Right renal cortex interstitium (tissue), 3 donors: ENCODE measurements around the gene TNFSF18. TPM values are rescaled to one million over a fixed set of nuclear protein-coding genes. Genes with fewer than 3 reads are reported as not detected.
A peak's percentile ranks its signal among the peaks of the same experiment; 100 is the strongest.
"Not testable (repeated sequence)": the region's sequence is repeated elsewhere in the genome, so short reads cannot be mapped to it uniquely, and the experiment has no call there.

ENCODE experiments used
- DNase-seq, 3 donors: peaks; one replicate each; pipeline ENCODE4 v3.0.0-alpha.2; 2013; ENCODE audit warnings: low read depth in 3 of 3, low spot score in 2 of 3
- polyA plus RNA-seq, 3 donors: library from polyadenylated mRNA; unstranded; fragments of 120-200 nt; gene quantifications; one replicate each; pipeline ENCODE4 v1.2.1, GENCODE V29; 2013; ENCODE audit not compliant: insufficient read length in 3 of 3

The TNFSF18 gene
- under 1 TPM; 0.08 to 0.23 (median 0.10) TPM for polyA plus RNA-seq

- DNase-seq = peak; percentile 25 to 47 (median 27)
Measured at GRCh38 chr1:173050865-173051264, at the start of gene TNFSF18. TNFSF18 (minus strand) TSS chr1:173050941; CDS start chr1:173050896, 45 bp downstream.

- no peak for DNase-seq
Measured at GRCh38 chr1:173099166-173099565, 48.4 kb upstream of the TNFSF18 start.

DNA sequence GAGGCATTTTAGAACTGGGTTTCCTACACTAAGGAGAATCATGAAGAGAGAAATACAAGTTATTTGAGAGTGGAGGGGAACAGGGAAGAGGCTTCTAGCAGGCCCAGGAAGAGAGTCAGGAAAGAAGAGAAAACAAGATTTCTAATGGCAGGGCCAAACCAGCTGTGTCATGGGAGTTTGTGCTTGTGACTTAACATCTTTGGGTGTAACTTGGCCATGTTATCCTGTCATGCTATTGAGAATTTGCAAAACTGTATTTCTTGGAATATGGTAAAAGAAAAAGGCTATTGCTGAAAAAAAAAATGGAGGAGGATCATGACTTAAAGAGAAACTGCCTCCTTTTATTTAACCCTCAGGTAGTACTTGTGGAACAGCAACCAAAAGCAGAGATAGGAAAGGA lies 47.4 kb upstream of the TNFSF18 start:
- DNase-seq = no peak

DNA sequence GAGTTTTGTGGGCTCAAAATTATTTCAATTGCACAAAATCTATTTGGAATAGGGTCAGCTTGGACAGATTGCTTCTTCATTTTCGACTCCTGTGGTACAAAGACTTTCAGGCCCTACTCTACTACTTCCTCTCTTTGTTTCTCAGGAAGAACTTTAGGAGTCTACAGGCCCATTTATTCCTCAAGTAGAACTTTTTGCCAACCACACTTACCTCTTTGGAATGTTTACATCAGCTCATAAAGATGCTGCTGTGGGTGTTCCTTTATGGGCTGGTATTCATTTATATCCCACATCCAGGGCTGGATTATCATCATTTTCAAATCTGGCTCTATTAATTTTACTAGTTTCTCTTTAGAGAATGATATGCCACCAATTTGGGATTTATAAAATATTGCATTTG lies 46.3 kb upstream of the TNFSF18 start:
- no peak for DNase-seq

GRCh38 chr1:173095632-173096031 lies 44.9 kb upstream of the TNFSF18 start:
- no peak for DNase-seq

GRCh38 chr1:173094541-173094940 lies 43.8 kb upstream of the TNFSF18 start:
- DNase-seq = no peak

- no peak for DNase-seq
Measured at GRCh38 chr1:173093691-173094445, 43.1 kb upstream of the TNFSF18 start.

DNA sequence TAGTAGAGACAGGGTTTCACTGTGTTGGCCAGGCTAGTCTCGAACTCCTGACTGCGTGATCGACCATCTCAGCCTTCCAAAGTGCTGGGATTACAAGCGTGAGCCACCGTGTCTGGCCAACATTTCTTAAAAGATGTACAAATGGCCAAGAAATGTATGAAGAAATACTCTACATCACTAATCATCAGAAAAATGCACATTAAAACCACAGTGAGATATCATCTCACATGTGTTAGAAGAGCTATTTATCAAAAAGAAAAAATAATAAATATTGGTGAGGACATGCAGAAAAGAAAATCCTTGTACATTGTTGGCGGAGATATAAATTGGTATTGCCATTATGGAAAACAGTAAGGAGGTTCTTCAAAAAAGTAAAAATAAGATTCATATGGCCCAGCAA lies 33.6 kb upstream of the TNFSF18 start:
- no peak for DNase-seq

DNA sequence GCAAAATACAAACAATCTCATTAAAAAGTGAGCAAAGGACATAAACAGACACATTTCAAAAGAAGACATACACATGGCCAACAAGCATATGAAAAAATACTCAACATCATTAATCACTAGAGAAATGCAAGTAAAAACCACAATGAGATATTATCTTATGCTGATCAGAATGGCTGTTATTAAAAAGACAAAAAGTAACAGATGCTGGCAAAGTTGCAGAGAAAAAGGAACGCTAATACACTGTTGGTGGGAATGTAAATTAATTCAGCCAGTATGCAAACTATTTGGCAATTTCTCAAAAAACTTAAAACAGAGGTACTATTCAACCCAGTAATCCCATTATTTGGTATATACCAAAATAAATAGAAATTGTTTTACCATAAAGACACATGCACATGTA lies 32.2 kb upstream of the TNFSF18 start:
- no peak for DNase-seq

DNA sequence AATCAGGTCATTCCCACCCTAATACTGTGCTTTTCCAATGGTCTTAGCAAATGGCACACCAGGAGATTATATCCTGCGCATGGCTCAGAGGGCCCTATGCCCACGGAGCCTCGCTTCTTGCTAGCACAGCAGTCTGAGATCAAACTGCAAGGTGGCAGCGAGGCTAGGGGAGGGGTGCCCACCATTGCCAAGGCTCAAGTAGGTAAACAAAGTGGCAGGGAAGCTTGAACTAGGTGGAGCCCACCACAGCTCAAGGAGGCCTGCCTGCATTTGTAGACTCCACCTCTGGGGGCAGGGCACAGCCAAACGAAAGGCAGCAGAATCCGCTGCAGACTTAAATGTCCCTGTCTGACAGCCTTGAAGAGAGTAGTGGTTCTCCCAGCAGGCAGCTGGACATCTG lies 23.5 kb upstream of the TNFSF18 start:
- DNase-seq = not testable (repeated sequence)

DNA sequence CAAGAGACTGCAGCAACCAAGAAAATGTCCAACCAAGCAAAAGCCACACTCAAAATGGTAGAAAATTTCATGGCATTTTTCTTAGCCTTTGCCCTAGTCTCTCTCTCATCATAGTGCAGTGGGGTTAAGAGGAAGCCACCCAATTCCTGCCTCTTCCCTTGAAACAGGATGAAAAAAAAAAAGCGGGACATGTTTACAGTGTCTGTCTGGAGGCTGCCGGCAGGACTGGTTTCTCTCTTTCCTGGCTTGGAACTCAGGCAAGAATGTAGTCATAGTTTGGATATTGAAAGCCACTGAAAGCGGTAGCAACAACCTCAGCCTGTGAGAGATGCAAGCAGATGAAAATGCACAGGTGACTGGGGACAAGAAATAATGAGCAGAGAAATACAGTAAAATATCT lies 13.3 kb upstream of the TNFSF18 start:
- DNase-seq = no peak

DNA sequence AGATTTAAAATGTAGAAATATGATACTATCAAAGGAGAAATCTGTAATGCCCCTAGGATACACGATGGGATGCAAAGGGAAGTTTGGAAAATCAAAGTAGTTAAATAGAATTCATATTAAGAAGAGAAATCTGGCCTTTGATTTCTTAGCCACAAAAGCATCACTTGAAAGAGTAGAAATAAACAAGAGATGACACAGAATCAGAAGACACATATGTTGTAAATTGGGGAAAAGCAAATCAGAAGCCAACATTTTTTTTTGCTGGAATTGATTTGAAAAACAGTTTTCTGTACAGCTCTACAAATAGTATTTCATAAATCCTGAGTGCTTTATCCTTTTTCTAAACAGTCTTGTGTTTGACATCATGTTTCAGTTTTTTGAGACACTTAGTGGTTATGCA lies 12.4 kb upstream of the TNFSF18 start:
- no peak for DNase-seq

DNA sequence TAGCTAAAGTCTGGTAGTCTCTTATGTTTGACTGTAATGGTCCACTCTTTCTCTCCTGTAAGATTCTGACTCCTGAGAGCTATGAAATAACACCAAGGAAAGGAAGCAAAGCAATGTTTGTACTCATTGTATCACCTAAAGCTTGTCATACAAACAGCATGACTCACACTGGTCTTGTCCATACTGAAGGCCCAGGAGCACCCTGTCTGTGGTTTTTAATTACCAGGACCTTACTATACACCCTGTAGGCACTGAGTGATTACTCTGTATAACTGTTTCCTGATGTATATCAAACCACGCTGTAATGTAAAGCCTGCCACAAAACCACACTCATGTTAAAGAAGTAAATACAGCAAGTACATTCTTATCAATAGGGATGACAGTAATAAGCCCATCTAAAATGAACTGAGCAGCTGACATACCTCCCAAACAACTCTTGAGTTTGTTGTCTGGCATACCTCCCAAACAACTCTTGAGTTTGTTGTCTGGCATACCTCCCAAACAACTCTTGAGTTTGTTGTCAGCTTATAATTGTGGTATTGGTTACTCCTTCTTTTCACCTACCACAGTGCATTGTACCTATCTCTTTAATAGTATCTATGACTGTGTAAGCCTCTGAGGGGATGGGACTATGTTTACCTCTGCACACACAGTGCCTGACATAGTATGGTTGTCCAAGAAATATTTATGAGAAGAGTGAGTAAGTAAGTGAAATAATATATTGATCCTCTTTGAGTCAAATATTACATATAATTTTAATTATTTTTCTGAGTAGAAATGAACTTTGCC lies 11.6 kb upstream of the TNFSF18 start:
- DNase-seq = no peak

DNA sequence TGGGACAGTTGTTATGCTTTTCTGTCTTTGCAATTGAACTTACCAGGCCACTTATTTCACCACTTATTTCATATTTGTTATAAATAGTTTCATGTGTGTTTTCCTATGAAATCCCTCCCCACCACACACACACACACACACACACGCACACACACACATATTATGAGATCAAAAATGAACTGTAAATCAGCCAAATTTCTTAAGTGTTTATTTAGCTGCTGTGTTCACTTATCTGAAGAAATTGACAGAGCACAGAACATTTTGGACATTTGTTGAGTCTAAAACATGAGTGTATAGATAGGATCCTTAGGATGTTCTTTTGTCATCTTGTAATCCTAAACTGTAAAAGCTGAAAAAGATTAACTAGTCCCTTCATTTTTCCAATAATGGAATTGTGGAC lies 7.8 kb upstream of the TNFSF18 start:
- no peak for DNase-seq

DNA sequence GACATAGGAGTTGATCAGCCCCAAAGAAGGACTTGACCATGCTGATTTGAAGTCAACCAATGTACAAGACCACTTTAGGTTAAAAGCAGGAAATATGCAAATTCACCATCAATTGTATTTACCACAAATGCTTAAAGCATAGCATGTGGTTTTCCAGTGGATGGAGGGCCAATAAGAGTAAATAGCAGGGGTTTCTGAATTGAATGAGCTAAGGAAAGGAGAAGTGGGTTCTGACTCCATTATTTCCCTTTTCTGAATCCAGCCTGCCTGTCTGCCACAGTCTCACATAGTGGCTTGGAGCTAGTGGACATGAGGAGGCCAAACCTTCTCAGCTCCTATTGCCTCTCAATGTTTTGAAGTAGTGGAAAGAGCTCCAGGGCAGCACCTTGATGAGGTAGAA lies 7.2 kb upstream of the TNFSF18 start:
- DNase-seq = no peak

DNA sequence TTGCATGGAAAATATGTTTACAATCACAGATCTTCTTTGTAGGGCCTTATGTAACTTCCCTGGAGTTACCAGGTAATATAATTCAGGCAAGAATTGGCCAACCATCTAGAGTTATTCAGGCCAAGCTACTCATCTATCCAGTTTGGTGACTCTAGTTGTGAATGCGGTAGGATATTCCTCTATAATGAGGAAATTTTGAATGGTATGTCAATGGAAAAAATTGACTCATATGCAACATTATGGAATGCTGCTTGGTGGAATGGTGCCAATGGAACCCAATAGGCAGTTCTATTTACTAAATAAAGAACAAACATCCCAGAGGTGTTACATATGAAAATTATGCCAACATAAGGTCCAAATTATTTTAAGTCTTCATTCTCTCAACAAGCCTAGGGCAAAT lies 5.6 kb upstream of the TNFSF18 start:
- no peak for DNase-seq

DNA sequence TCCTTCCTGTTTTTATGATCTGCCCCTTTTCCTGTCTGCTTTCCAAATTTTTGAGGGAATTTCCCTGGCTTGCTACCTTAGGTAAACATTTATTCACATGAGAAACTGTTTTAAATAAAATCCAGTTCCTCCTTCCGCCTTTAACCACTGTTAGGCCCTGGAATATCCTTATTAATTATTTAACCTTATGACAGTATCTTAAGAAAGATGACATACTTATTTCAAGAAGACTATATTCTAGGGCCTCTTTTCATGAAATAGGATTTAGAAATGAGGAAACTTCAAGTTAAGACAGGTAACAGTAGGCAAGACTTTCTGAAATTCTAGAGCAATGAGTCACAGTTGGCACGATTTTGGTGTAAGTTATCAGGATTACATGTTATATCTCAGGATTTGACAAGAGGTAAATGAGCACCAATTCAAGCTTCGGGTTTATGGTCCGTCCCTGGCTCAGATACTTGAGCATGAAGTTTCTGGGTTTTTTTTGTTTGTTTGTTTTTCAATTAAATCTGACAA lies 2.0 kb upstream of the TNFSF18 start:
- no peak for DNase-seq

DNA sequence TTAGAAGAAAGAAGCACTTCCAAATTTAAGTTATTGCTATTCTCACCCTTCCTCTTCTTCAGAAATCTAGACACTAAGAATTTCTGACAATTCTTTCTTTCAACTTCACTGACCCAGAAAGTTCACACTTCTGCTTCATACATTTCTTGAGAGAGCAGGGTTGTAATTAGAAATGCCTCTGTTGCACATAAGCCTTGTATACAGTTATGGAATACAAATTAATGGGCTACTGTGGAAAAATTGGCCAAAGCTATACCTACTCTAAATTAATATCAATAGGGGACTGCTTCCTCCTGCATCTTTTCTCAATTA lies 1.5 kb downstream of the TNFSF18 start:
- no peak for DNase-seq

DNA sequence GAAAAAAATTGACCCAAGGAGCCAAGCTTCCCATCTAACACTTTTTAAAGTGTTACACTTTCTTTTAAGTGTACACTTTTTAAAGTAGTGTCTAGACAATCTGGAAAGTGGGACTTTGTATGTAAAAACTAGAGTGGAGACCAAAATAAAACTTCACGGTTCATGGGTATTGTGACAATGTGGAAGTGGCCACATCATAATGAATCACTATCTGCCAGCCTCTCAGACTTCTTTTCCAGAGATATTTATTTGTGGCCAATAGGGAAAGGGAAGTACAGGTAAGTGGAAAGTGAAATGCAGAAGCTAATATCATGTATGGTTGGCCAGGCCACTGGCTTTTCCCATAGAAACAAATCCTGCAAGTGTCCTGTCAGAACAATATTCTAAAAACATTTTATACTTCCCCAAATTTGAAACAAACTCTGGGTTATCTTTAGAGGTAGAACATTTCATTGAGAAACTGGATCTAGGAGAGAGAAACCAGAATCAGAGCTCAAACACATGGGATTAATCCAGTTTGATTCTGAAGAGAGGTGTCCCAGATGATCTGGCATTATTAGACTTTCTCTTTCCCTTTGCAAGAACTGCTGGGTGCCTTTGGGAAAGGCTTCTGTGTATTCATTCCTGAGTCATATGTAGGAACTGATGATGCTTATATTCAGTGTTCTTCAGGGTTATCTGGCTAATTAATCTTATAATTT lies 2.0 kb downstream of the TNFSF18 start:
- no peak for DNase-seq

GRCh38 chr1:173044656-173045055 lies 6.1 kb downstream of the TNFSF18 start:
- DNase-seq = no peak

DNA sequence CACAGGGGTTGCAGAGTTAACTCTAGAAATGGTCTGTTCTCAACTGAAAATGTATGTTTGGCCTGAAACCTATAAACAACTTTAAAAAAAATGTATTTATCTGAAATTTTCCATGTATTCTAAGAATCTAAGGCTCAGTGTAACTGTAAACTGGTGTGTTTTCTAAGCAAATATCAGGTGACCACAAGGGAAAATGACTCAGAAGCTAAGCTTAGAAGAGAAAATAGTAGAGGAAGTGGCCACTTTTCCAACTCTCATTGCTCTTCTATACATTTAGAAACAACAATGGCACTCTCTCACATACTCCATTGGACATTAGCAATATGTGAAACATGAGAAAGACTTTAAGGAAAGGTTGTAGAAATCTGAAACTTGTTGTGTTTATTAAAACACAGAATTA lies 7.5 kb downstream of the TNFSF18 start:
- DNase-seq = no peak
